GM23338 (cell line): Measurements from ENCODE around the gene CHD1. TPM values are rescaled to one million over a fixed set of nuclear protein-coding genes. Genes with fewer than 3 reads are reported as not detected.

Experiments
- ATAC-seq: fragments of 200-7000 bp; cut with Tn5 transposase; 3 replicates; pipeline ENCODE4 v1.9.1; 2020
- DNase-seq: peaks from one replicate; pipeline ENCODE4 v3.0.0-alpha.2; 2015; ENCODE audit warnings: low spot score
- H2AFZ ChIP-seq: fragments of 200-600 bp; sonication (generic); 2 replicates; pipeline ENCODE4 v1.8.0; 2016; ENCODE audit warnings: antibody characterized with exemption, mild to moderate bottlenecking, moderate library complexity
- H3F3A ChIP-seq: fragments of 200-600 bp; sonication (generic); replicated peaks from 2 replicates; pipeline ENCODE4 v1.8.0; 2017; ENCODE audit warnings: antibody characterized with exemption, mixed run types, low read depth
- H3K27ac ChIP-seq: fragments of 200-600 bp; sonication (generic); 2 replicates; pipeline ENCODE4 v1.6.1; 2016; ENCODE audit warnings: low read depth
- H3K27me3 ChIP-seq: fragments of 200-600 bp; sonication (generic); 2 replicates; pipeline ENCODE4 v1.8.0; 2016; ENCODE audit warnings: mild to moderate bottlenecking, mixed run types, moderate library complexity; ENCODE audit not compliant: insufficient read depth
- H3K36me3 ChIP-seq: fragments of 200-600 bp; sonication (generic); 2 replicates; pipeline ENCODE4 v1.8.0; 2016; ENCODE audit warnings: mild to moderate bottlenecking; ENCODE audit not compliant: insufficient read depth
- H3K4me1 ChIP-seq: fragments of 200-600 bp; sonication (generic); 2 replicates; pipeline ENCODE4 v1.8.0; 2016; ENCODE audit warnings: mild to moderate bottlenecking, moderate library complexity; ENCODE audit not compliant: insufficient read depth
- H3K4me2 ChIP-seq: fragments of 200-600 bp; sonication (generic); 2 replicates; pipeline ENCODE4 v1.7.1; 2017; ENCODE audit warnings: mixed run types
- H3K4me3 ChIP-seq: fragments of 200-600 bp; sonication (generic); 2 replicates; pipeline ENCODE4 v1.6.1; 2016; ENCODE audit warnings: mixed run types
- H3K79me2 ChIP-seq: fragments of 200-600 bp; sonication (generic); replicated peaks from 2 replicates; pipeline ENCODE4 v1.8.0; 2017; ENCODE audit warnings: mild to moderate bottlenecking; ENCODE audit not compliant: insufficient read depth
- H3K9me2 ChIP-seq: fragments of 200-600 bp; sonication (generic); 2 replicates; pipeline ENCODE4 v1.8.0; 2017; ENCODE audit not compliant: insufficient read depth
- H4K20me1 ChIP-seq: fragments of 200-600 bp; sonication (generic); replicated peaks from 2 replicates; pipeline ENCODE4 v1.8.0; 2017; ENCODE audit warnings: mild to moderate bottlenecking; ENCODE audit not compliant: insufficient read depth
- H3K27ac Mint-ChIP-seq: 2 replicates; pipeline ENCODE4 v1.8.0; 2020; ENCODE audit warnings: inconsistent platforms, mild to moderate bottlenecking, moderate library complexity, mixed read lengths
- H3K27me3 Mint-ChIP-seq: 3 replicates; pipeline ENCODE4 v1.8.0; 2022; ENCODE audit warnings: low read depth, mild to moderate bottlenecking, moderate library complexity, mixed read lengths, inconsistent platforms; ENCODE audit not compliant: insufficient read depth, poor library complexity
- H3K36me3 Mint-ChIP-seq: 3 replicates; pipeline ENCODE4 v1.8.0; 2021; ENCODE audit warnings: low read depth, mild to moderate bottlenecking, inconsistent platforms, moderate library complexity, mixed read lengths
- H3K4me1 Mint-ChIP-seq: 3 replicates; pipeline ENCODE4 v1.8.0; 2020; ENCODE audit warnings: mild to moderate bottlenecking, inconsistent platforms, mixed read lengths
- H3K4me3 Mint-ChIP-seq: 3 replicates; pipeline ENCODE4 v1.8.0; 2021; ENCODE audit warnings: moderate library complexity, mild to moderate bottlenecking, inconsistent platforms, mixed read lengths
- H3K9me3 Mint-ChIP-seq: 3 replicates; pipeline ENCODE4 v1.8.0; 2020; ENCODE audit warnings: moderate library complexity, mild to moderate bottlenecking, inconsistent platforms, mixed read lengths
- CREB1 ChIP-seq: fragments of 250-450 bp; sonication (Bioruptor Pico); IDR thresholded peaks from 2 replicates; pipeline ENCODE4 v1.5.0; 2020; ENCODE audit warnings: low read depth, mild to moderate bottlenecking, moderate library complexity
- EZH2 ChIP-seq: fragments of 200-600 bp; sonication (generic); IDR thresholded peaks from one replicate; pipeline ENCODE4 v1.8.0; 2017; ENCODE audit warnings: antibody characterized with exemption, mild to moderate bottlenecking, low read depth; ENCODE audit not compliant: unreplicated experiment
- EZH2phosphoT487 ChIP-seq: fragments of 200-600 bp; sonication (generic); IDR thresholded peaks from one replicate; pipeline ENCODE4 v1.8.1; 2018; ENCODE audit warnings: antibody characterized with exemption; ENCODE audit not compliant: unreplicated experiment
- JUNB ChIP-seq: IDR thresholded peaks from one replicate; pipeline ENCODE4 v1.6.1; 2016; ENCODE audit warnings: antibody characterized with exemption; ENCODE audit not compliant: unreplicated experiment
- NANOG ChIP-seq: IDR thresholded peaks from 2 replicates; pipeline ENCODE4 v1.6.1; 2016; ENCODE audit warnings: antibody characterized with exemption, borderline replicate concordance
- POLR2AphosphoS5 ChIP-seq: IDR thresholded peaks from 2 replicates; pipeline ENCODE4 v1.6.1; 2016; ENCODE audit warnings: antibody characterized with exemption, low read depth
- STAT1 ChIP-seq: IDR thresholded peaks from one replicate; pipeline ENCODE4 v1.6.1; 2016; ENCODE audit warnings: antibody characterized with exemption; ENCODE audit not compliant: unreplicated experiment
- ZNF114 ChIP-seq: fragments of 250-450 bp; sonication (Bioruptor Pico); IDR thresholded peaks from 2 replicates; pipeline ENCODE4 v1.5.0; 2020; ENCODE audit warnings: mild to moderate bottlenecking, moderate library complexity
- ZNF331 ChIP-seq: fragments of 250-450 bp; sonication (Bioruptor Pico); IDR thresholded peaks from 2 replicates; pipeline ENCODE4 v1.5.0; 2020; ENCODE audit warnings: low read depth, mild to moderate bottlenecking, moderate library complexity
- polyA plus RNA-seq: library from polyadenylated mRNA; unstranded; fragments of >200 nt; fragmentation: Nextera tagmentation; extraction: Ambion mirVana; gene quantifications from 2 replicates; pipeline ENCODE4 v1.2.1, GENCODE V29; 2016
- total RNA-seq: library from RNA; depleted of rRNA; stranded (reverse); fragments of >200 nt; shearing (Covaris generic); gene quantifications from 2 replicates; pipeline ENCODE4 v1.2.3, GENCODE V29; 2014
- TF ChIP-seq, protein P1 (sequence below): fragments of 250-450 bp; sonication (Bioruptor Pico); IDR thresholded peaks from 2 replicates; pipeline ENCODE4 v1.5.0; 2020; ENCODE audit warnings: mild to moderate bottlenecking, moderate library complexity
- TF ChIP-seq, protein P2 (sequence below): IDR thresholded peaks from one replicate; pipeline ENCODE4 v1.6.1; 2018; ENCODE audit warnings: antibody characterized with exemption; ENCODE audit not compliant: unreplicated experiment
- TF ChIP-seq, protein P3 (sequence below): IDR thresholded peaks from 2 replicates; pipeline ENCODE4 v1.6.1; 2016; ENCODE audit warnings: antibody characterized with exemption
- TF ChIP-seq, protein P4 (sequence below), 2 experiments: fragments of 200-600 bp in 1 of 2; sonication (generic) in 1 of 2; conservative IDR thresholded peaks; 2 replicates each; pipeline versions ENCODE4 v1.5.1 to v1.6.1; 2016 to 2017; ENCODE audit warnings: antibody characterized with exemption in 2 of 2, low read depth in 2 of 2, mild to moderate bottlenecking in 2 of 2, moderate library complexity in 1 of 2

CHD1 gene
- total and polyA plus RNA-seq, 2 experiments from 2014 or later, result 36.4 to 75.6 TPM

DNA sequence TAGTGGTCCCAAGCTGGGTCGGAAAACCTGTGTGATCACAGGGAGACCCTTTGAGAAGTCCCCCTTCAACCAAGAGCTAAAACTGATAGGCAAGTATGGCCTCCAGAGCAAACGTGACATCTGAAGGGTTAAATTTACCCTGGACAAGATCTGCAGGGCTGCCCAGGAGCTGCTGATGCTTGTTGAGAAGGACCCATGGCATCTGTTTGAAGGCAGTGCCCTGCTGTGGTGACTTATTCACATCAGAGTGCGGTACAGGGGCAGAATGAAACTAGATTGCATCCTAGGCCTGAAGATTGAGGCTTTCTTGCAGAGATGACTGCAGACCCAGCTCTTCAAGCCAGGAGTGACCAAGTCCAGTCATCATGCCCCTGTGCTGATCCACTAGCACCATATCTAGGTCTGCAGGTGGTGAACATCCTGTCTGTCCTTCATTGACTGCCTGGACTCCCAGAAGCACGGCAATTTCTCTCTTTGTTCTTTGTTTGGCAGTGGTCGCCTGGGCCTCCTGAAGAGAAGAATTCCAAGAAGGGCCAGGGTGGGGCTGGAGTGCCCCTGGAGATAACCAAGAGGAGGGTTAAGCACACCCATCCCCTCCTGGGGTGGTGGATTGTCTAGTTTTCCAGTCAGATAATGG lies 25.7 kb upstream of the CHD1 start:
- Mint-ChIP-seq H3K4me1 (no peaks in the 10 kb centered on the region), H3K4me3 (no peak overlapping the region), H3K9me3 (no peaks in the 10 kb centered on the region; the same call in 2 of the 3 replicates), H3K27ac (no peak overlapping the region), H3K36me3 (0 out of 3 replicates have a peak, but pooled peaks cover 4% of the 10 kb centered on the region), H3K27me3 (peaks cover 2% of the 10 kb centered on the region)
- Histone ChIP-seq H3K27ac (no peak overlapping the region), H4K20me1 (0 out of 2 replicates have a peak, but pooled peaks cover 3% of the 10 kb centered on the region), H3K79me2 (no peaks in the 10 kb centered on the region), H3K36me3 (no peaks in the 10 kb centered on the region), H3K27me3 (no peaks in the 10 kb centered on the region), H3F3A (no peaks in the 10 kb centered on the region), H3K9me2 (no peaks in the 10 kb centered on the region), H3K4me2 (no peak overlapping the region), H3K4me3 (no peak overlapping the region), H3K4me1 (no peaks in the 10 kb centered on the region), H2AFZ (no peak overlapping the region)
- ATAC-seq (no peak), DNase-seq (no peak)
- TF ChIP-seq ZNF114 (no peak), EZH2phosphoT487 (no peak), ZNF331 (no peak), EZH2 (no peak), NANOG (no peak), POLR2AphosphoS5 (no peak), JUNB (no peak), STAT1 (no peak), CREB1 (no peak)
- TF ChIP-seq, protein P1, sequence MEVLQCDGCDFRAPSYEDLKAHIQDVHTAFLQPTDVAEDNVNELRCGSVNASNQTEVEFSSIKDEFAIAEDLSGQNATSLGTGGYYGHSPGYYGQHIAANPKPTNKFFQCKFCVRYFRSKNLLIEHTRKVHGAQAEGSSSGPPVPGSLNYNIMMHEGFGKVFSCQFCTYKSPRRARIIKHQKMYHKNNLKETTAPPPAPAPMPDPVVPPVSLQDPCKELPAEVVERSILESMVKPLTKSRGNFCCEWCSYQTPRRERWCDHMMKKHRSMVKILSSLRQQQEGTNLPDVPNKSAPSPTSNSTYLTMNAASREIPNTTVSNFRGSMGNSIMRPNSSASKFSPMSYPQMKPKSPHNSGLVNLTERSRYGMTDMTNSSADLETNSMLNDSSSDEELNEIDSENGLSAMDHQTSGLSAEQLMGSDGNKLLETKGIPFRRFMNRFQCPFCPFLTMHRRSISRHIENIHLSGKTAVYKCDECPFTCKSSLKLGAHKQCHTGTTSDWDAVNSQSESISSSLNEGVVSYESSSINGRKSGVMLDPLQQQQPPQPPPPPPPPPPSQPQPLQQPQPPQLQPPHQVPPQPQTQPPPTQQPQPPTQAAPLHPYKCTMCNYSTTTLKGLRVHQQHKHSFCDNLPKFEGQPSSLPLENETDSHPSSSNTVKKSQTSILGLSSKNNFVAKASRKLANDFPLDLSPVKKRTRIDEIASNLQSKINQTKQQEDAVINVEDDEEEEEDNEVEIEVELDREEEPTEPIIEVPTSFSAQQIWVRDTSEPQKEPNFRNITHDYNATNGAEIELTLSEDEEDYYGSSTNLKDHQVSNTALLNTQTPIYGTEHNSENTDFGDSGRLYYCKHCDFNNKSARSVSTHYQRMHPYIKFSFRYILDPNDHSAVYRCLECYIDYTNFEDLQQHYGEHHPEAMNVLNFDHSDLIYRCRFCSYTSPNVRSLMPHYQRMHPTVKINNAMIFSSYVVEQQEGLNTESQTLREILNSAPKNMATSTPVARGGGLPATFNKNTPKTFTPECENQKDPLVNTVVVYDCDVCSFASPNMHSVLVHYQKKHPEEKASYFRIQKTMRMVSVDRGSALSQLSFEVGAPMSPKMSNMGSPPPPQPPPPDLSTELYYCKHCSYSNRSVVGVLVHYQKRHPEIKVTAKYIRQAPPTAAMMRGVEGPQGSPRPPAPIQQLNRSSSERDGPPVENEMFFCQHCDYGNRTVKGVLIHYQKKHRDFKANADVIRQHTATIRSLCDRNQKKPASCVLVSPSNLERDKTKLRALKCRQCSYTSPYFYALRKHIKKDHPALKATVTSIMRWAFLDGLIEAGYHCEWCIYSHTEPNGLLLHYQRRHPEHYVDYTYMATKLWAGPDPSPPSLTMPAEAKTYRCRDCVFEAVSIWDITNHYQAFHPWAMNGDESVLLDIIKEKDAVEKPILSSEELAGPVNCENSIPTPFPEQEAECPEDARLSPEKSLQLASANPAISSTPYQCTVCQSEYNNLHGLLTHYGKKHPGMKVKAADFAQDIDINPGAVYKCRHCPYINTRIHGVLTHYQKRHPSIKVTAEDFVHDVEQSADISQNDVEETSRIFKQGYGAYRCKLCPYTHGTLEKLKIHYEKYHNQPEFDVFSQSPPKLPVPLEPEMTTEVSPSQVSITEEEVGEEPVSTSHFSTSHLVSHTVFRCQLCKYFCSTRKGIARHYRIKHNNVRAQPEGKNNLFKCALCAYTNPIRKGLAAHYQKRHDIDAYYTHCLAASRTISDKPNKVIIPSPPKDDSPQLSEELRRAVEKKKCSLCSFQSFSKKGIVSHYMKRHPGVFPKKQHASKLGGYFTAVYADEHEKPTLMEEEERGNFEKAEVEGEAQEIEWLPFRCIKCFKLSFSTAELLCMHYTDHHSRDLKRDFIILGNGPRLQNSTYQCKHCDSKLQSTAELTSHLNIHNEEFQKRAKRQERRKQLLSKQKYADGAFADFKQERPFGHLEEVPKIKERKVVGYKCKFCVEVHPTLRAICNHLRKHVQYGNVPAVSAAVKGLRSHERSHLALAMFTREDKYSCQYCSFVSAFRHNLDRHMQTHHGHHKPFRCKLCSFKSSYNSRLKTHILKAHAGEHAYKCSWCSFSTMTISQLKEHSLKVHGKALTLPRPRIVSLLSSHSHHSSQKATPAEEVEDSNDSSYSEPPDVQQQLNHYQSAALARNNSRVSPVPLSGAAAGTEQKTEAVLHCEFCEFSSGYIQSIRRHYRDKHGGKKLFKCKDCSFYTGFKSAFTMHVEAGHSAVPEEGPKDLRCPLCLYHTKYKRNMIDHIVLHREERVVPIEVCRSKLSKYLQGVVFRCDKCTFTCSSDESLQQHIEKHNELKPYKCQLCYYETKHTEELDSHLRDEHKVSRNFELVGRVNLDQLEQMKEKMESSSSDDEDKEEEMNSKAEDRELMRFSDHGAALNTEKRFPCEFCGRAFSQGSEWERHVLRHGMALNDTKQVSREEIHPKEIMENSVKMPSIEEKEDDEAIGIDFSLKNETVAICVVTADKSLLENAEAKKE, result no peak
- TF ChIP-seq, protein P2, sequence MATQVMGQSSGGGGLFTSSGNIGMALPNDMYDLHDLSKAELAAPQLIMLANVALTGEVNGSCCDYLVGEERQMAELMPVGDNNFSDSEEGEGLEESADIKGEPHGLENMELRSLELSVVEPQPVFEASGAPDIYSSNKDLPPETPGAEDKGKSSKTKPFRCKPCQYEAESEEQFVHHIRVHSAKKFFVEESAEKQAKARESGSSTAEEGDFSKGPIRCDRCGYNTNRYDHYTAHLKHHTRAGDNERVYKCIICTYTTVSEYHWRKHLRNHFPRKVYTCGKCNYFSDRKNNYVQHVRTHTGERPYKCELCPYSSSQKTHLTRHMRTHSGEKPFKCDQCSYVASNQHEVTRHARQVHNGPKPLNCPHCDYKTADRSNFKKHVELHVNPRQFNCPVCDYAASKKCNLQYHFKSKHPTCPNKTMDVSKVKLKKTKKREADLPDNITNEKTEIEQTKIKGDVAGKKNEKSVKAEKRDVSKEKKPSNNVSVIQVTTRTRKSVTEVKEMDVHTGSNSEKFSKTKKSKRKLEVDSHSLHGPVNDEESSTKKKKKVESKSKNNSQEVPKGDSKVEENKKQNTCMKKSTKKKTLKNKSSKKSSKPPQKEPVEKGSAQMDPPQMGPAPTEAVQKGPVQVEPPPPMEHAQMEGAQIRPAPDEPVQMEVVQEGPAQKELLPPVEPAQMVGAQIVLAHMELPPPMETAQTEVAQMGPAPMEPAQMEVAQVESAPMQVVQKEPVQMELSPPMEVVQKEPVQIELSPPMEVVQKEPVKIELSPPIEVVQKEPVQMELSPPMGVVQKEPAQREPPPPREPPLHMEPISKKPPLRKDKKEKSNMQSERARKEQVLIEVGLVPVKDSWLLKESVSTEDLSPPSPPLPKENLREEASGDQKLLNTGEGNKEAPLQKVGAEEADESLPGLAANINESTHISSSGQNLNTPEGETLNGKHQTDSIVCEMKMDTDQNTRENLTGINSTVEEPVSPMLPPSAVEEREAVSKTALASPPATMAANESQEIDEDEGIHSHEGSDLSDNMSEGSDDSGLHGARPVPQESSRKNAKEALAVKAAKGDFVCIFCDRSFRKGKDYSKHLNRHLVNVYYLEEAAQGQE, result no peak
- TF ChIP-seq, protein P3, sequence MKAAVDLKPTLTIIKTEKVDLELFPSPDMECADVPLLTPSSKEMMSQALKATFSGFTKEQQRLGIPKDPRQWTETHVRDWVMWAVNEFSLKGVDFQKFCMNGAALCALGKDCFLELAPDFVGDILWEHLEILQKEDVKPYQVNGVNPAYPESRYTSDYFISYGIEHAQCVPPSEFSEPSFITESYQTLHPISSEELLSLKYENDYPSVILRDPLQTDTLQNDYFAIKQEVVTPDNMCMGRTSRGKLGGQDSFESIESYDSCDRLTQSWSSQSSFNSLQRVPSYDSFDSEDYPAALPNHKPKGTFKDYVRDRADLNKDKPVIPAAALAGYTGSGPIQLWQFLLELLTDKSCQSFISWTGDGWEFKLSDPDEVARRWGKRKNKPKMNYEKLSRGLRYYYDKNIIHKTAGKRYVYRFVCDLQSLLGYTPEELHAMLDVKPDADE, result no peak
- TF ChIP-seq, protein P4, sequence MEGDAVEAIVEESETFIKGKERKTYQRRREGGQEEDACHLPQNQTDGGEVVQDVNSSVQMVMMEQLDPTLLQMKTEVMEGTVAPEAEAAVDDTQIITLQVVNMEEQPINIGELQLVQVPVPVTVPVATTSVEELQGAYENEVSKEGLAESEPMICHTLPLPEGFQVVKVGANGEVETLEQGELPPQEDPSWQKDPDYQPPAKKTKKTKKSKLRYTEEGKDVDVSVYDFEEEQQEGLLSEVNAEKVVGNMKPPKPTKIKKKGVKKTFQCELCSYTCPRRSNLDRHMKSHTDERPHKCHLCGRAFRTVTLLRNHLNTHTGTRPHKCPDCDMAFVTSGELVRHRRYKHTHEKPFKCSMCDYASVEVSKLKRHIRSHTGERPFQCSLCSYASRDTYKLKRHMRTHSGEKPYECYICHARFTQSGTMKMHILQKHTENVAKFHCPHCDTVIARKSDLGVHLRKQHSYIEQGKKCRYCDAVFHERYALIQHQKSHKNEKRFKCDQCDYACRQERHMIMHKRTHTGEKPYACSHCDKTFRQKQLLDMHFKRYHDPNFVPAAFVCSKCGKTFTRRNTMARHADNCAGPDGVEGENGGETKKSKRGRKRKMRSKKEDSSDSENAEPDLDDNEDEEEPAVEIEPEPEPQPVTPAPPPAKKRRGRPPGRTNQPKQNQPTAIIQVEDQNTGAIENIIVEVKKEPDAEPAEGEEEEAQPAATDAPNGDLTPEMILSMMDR (conservative IDR thresholded peaks at IDR 0.05; ENCODE audit: low read depth in 2 of 2), result no peak
